HepG2 (cell line): ENCODE measurements around the gene RBP5. TPM values are rescaled to one million over a fixed set of nuclear protein-coding genes. Genes with fewer than 3 reads are reported as not detected.

Source experiments
- BRF2 ChIP-seq: sonication (generic); formaldehyde crosslinking; IDR thresholded peaks from 2 replicates; pipeline ENCODE4 v1.8.1; 2022; ENCODE audit warnings: mild to moderate bottlenecking, missing genetic modification reagents
- DNMT3B ChIP-seq: conservative IDR thresholded peaks from 2 replicates; pipeline ENCODE4 v1.6.1; 2016; ENCODE audit warnings: missing biosample characterization, control low read depth
- GABPB1 ChIP-seq: IDR thresholded peaks from 2 replicates; pipeline ENCODE4 v1.6.1; 2016; ENCODE audit warnings: mild to moderate bottlenecking, missing genetic modification reagents, moderate library complexity, missing compliant biosample characterization
- MAF1 ChIP-seq: sonication (generic); formaldehyde crosslinking; IDR thresholded peaks from 2 replicates; pipeline ENCODE4 v1.5.0; 2020; ENCODE audit warnings: missing genetic modification reagents, borderline replicate concordance
- MED1 ChIP-seq: sonication (generic); formaldehyde crosslinking; IDR thresholded peaks from 2 replicates; pipeline ENCODE4 v1.4.0; 2020; ENCODE audit warnings: missing genetic modification reagents
- MEIS1 ChIP-seq: sonication (generic); formaldehyde crosslinking; IDR thresholded peaks from 2 replicates; pipeline ENCODE4 v1.9.0; 2021; ENCODE audit warnings: mild to moderate bottlenecking, missing genetic modification reagents, moderate library complexity, borderline replicate concordance
- MIXL1 ChIP-seq: IDR thresholded peaks from 2 replicates; pipeline ENCODE4 v1.6.1; 2016
- NCOA2 ChIP-seq: sonication (generic); formaldehyde crosslinking; IDR thresholded peaks from 2 replicates; pipeline ENCODE4 v1.8.0; 2022; ENCODE audit warnings: inconsistent platforms
- PLRG1 ChIP-seq: fragments of 450-650 bp; conservative IDR thresholded peaks from 2 replicates; pipeline ENCODE4 v1.6.1; 2016
- REST ChIP-seq, 2 experiments: IDR thresholded peaks; 2 replicates each; pipeline ENCODE4 v1.6.1; 2011 to 2012; ENCODE audit warnings: low read length in 2 of 2, borderline replicate concordance in 1 of 2, low read depth in 1 of 2, mild to moderate bottlenecking in 1 of 2, moderate library complexity in 1 of 2
- SP140L ChIP-seq: sonication (generic); formaldehyde crosslinking; IDR thresholded peaks from 2 replicates; pipeline ENCODE4 v1.4.0; 2020; ENCODE audit warnings: missing genetic modification reagents, borderline replicate concordance
- ZEB1 ChIP-seq: IDR thresholded peaks from 2 replicates; pipeline ENCODE4 v1.6.1; 2012; ENCODE audit warnings: mild to moderate bottlenecking, low read depth, inconsistent platforms; ENCODE audit not compliant: insufficient replicate concordance
- ZNF251 ChIP-seq: sonication (generic); formaldehyde crosslinking; IDR thresholded peaks from 2 replicates; pipeline ENCODE4 v1.9.0; 2021; ENCODE audit warnings: mild to moderate bottlenecking, missing genetic modification reagents
- ZNF318 ChIP-seq: sonication (generic); formaldehyde crosslinking; IDR thresholded peaks from 2 replicates; pipeline ENCODE4 v1.4.0; 2020; ENCODE audit warnings: mild to moderate bottlenecking, missing genetic modification reagents
- ZNF543 ChIP-seq: sonication (generic); formaldehyde crosslinking; IDR thresholded peaks from 2 replicates; pipeline ENCODE4 v1.4.0; 2020; ENCODE audit warnings: mild to moderate bottlenecking, missing genetic modification reagents
- ZNF740 ChIP-seq: sonication (generic); formaldehyde crosslinking; IDR thresholded peaks from 2 replicates; pipeline ENCODE4 v1.4.0; 2020; ENCODE audit warnings: missing genetic modification reagents
- polyA plus RNA-seq, 8 experiments: library from polyadenylated mRNA; depleted of rRNA in 3 of 8; stranded (reverse) in 7 of 8; unstranded in 1 of 8; fragments of >200 nt; fragmentation: Illumina TruSeq in 4 of 8; extraction: Trizol in 4 of 8; gene quantifications; 2 replicates each; pipeline versions ENCODE4 v1.2.1 to v1.2.3, GENCODE V29; 2011 to 2016; ENCODE audit warnings: low read depth in 4 of 8, missing spikeins in 1 of 8, mixed read lengths in 1 of 8; ENCODE audit not compliant: insufficient read depth in 1 of 8
- total RNA-seq, 5 experiments: library from RNA; depleted of rRNA; stranded (reverse); fragments of >200 nt; fragmentation: Illumina TruSeq; extraction: Trizol; gene quantifications; 2 replicates each; pipeline ENCODE4 v1.2.3, GENCODE V29; 2016; ENCODE audit warnings: low read depth in 1 of 5

RBP5 gene
- total and polyA plus RNA-seq, 2 of the 13 experiments (the other 11 are each of a cell fraction or from before 2014, with no cell fraction given), result 13.8 to 19.8 TPM

GRCh38 chr12:7123806-7124522, 4.7 kb downstream of the RBP5 start (continued):
- TF ChIP-seq ZNF318 (CRISPR knock-in tag) (no peak), NCOA2 (peak; percentile 86), BRF2 (no peak), MIXL1 (CRISPR knock-in tag) (peak; percentile 69; the same call in 1 of the 2 replicates), SP140L (CRISPR knock-in tag) (no peak), MAF1 (CRISPR knock-in tag) (no peak), MEIS1 (CRISPR knock-in tag) (no peak), MED1 (CRISPR knock-in tag) (peak; percentile 87), ZNF543 (CRISPR knock-in tag) (no peak; the same call in 1 of the 2 replicates), ZEB1 (no peak), DNMT3B (CRISPR knock-in tag) (no peak), ZNF740 (no peak; the same call in 1 of the 2 replicates), GABPB1 (CRISPR knock-in tag) (peak; percentile 56), ZNF251 (CRISPR knock-in tag) (no peak), REST (IDR thresholded peaks at IDR 0.05; ENCODE audit: borderline replicate concordance in 1 of 2, low read depth in 1 of 2, low read length in 2 of 2) (peak in 1 of 2 experiments; percentile 42; a peak in 1 of 4 replicates), PLRG1 (no peak)
